ENCODE results near the gene MARCHF3. TPM values are rescaled to one million over a fixed set of nuclear protein-coding genes. Genes with fewer than 3 reads are reported as not detected.

MARCHF3 gene
- total RNA-seq, 1 donor from 2014 or later = 21.9 TPM

DNA sequence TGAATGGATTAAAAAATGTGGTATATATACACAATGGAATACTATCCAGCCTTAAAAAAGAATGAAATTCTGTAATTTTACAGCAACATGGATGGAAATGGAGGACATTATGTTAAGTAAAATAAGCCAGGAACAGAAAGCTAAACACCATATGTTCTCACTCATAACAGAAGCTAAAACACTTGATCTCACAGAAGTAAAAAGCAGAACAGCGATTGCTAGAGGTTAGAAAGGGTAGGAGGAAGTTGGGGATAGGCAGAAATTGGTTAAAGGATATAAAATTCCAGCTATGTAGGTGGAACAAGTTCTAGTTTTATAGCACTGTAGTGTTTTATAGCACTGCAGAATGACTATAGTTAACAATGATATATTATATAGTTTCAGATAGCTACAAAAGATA lies 15.8 kb downstream of the MARCHF3 start:
- Mint-ChIP-seq H3K9me3 (no peaks in the 10 kb centered on the region), H3K27me3 (no peaks in the 10 kb centered on the region), H3K4me3 (peak overlapping the region; percentile 44), H3K4me1 (peaks cover 68% of the 10 kb centered on the region), H3K27ac (peak overlapping the region; percentile 1), H3K36me3 (ENCODE audit: low read depth) (peaks cover 6% of the 10 kb centered on the region)
- ChIA-PET POLR2A (interaction anchor here (1.0 to 2.8 kb wide), 4 partner anchors 10 to 25 kb away, joined by 3 to 10 read pairs (median 6); no protein-coding TSS in a partner anchor), CTCF (interaction anchor here (1.0 to 2.3 kb wide), 4 partner anchors 12 to 18 kb away, joined by 3 to 9 read pairs (median 4); no protein-coding TSS in a partner anchor)
- ATAC-seq (ENCODE audit: low read depth) (peak; percentile 57), DNase-seq (no peak)
- intact Hi-C loops (cut with micrococcal nuclease) = loop anchor here (1.0 to 2.0 kb wide), 3 partner anchors 9 to 26 kb away; partner anchors contain the start of gene MARCHF3
- TF ChIP-seq, protein P1, sequence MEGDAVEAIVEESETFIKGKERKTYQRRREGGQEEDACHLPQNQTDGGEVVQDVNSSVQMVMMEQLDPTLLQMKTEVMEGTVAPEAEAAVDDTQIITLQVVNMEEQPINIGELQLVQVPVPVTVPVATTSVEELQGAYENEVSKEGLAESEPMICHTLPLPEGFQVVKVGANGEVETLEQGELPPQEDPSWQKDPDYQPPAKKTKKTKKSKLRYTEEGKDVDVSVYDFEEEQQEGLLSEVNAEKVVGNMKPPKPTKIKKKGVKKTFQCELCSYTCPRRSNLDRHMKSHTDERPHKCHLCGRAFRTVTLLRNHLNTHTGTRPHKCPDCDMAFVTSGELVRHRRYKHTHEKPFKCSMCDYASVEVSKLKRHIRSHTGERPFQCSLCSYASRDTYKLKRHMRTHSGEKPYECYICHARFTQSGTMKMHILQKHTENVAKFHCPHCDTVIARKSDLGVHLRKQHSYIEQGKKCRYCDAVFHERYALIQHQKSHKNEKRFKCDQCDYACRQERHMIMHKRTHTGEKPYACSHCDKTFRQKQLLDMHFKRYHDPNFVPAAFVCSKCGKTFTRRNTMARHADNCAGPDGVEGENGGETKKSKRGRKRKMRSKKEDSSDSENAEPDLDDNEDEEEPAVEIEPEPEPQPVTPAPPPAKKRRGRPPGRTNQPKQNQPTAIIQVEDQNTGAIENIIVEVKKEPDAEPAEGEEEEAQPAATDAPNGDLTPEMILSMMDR (IDR thresholded peaks at IDR 0.05) = no peak

DNA sequence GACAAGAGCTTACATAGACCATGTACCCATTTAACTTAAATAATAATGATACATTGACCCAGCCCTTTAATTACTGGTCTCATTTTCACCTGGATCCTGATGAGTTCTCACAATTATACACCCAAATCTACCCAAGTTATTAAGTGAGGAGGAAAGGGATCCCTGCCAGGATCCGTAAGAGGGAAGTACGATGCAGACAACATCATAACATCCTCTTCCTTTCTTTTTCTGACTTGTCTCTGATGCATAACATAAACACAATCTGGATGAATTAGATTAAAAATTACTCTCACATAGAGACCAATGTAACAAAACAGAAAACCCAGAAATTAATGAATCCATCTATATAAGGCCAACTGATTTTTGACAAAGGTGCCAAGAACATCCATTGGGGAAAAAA lies 17.0 kb downstream of the MARCHF3 start:
- TF ChIP-seq, protein P1 (IDR thresholded peaks at IDR 0.05) = no peak
- Mint-ChIP-seq H3K4me1 (peaks cover 66% of the 10 kb centered on the region), H3K36me3 (ENCODE audit: low read depth) (peaks cover 6% of the 10 kb centered on the region), H3K27me3 (no peaks in the 10 kb centered on the region), H3K9me3 (no peaks in the 10 kb centered on the region), H3K4me3 (peak overlapping the region; percentile 52), H3K27ac (peak overlapping the region; percentile 51)
- CTCF ChIA-PET = interaction anchor here (0.9 to 2.3 kb wide), 2 partner anchors 15 to 38 kb away, joined by 3 to 9 read pairs; no protein-coding TSS in a partner anchor
- POLR2A ChIA-PET = interaction anchor here (0.9 to 2.8 kb wide), 5 partner anchors 11 to 59 kb away, joined by 3 to 11 read pairs (median 5); no protein-coding TSS in a partner anchor
- DNase-seq (no peak), ATAC-seq (ENCODE audit: low read depth) (no peak)
- intact Hi-C loops (cut with micrococcal nuclease) = loop anchor here (1.0 kb wide), 1 partner anchor 15 kb away; no protein-coding TSS in a partner anchor

DNA sequence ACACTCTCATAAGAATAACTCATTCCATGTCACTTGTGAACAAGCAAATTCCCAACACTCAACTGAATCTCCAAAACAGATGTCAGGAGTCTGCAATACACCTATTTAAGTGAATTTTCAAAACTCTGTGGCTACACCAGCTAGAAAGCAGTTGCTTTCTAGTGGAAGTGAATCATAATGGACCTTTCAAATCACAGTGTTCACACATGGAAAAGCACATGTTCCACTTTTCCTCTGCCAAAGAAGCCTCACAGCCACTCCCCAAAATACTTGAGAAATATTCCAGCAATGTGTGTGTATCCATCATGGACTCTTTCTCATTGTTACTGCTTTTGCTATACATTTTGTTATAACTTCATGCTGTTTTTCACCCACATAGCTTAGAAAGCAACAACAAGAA lies 17.4 kb downstream of the MARCHF3 start:
- Mint-ChIP-seq H3K36me3 (ENCODE audit: low read depth) (peaks cover 4% of the 10 kb centered on the region), H3K9me3 (no peaks in the 10 kb centered on the region), H3K4me3 (peak overlapping the region; percentile 52), H3K27me3 (no peaks in the 10 kb centered on the region), H3K4me1 (peaks cover 69% of the 10 kb centered on the region), H3K27ac (peak overlapping the region; percentile 51)
- ATAC-seq (ENCODE audit: low read depth) = no peak
- intact Hi-C loops (cut with micrococcal nuclease) = loop anchor here (1.0 kb wide), 1 partner anchor 15 kb away; no protein-coding TSS in a partner anchor
- CTCF ChIA-PET = interaction anchor here (0.9 to 2.3 kb wide), 2 partner anchors 16 to 37 kb away, joined by 3 to 9 read pairs; no protein-coding TSS in a partner anchor
- POLR2A ChIA-PET = interaction anchor here (0.9 to 2.3 kb wide), 5 partner anchors 12 to 60 kb away, joined by 3 to 11 read pairs (median 5); no protein-coding TSS in a partner anchor
- no peak for DNase-seq
- TF ChIP-seq, protein P1 (IDR thresholded peaks at IDR 0.05) = no peak

DNA sequence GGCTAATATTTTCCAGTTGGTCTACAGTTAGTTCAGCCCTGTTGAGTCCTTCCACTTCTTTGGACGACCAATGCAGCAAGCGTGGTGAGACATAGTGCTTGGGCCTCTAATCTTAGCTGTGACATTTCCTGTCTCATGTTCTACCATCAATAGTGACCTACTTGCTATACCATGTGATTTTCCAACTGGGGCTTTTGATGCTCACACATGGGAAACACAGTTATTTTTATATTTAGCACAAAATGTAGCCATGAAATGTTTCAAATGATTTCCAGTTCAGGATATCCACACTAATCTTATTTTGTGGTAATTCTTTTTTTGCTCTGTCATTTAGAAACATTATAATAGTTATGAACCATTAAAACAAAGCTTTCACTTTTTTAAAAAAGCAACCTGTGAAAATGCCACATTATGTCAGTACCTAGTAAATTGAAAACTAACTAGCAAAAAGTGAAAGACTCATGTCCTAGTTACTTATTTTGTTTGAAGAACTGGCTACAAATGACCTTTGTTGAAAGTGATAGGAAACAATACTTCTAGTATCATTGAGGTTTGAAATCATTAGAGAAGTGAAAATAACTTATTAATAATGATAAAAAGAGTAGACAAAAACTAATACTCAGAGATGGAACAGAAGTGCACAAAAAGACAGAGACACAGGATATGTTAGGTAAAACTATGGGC lies 18.3 kb downstream of the MARCHF3 start:
- peak overlapping the region; percentile 28 for H3K4me3 Mint-ChIP-seq
- H3K9me3 Mint-ChIP-seq = no peaks in the 10 kb centered on the region
- peak; percentile 68 for ATAC-seq (ENCODE audit: low read depth)
- peaks cover 4% of the 10 kb centered on the region for H3K36me3 Mint-ChIP-seq (ENCODE audit: low read depth)
- peak overlapping the region; percentile 59 for H3K27ac Mint-ChIP-seq
- DNase-seq = no peak
- POLR2A ChIA-PET = interaction anchor here (0.5 to 2.7 kb wide), 8 partner anchors 12 to 400 kb away, joined by 3 to 11 read pairs (median 4); partner anchors contain the start of gene MARCHF3
- peaks cover 68% of the 10 kb centered on the region for H3K4me1 Mint-ChIP-seq
- H3K27me3 Mint-ChIP-seq = no peaks in the 10 kb centered on the region
- intact Hi-C loops (cut with micrococcal nuclease) = no loop called here
- TF ChIP-seq, protein P1 (IDR thresholded peaks at IDR 0.05) = no peak
- CTCF ChIA-PET = interaction anchor here (0.9 kb wide), 1 partner anchor 37 kb away, joined by 3 read pairs; no protein-coding TSS in a partner anchor

DNA sequence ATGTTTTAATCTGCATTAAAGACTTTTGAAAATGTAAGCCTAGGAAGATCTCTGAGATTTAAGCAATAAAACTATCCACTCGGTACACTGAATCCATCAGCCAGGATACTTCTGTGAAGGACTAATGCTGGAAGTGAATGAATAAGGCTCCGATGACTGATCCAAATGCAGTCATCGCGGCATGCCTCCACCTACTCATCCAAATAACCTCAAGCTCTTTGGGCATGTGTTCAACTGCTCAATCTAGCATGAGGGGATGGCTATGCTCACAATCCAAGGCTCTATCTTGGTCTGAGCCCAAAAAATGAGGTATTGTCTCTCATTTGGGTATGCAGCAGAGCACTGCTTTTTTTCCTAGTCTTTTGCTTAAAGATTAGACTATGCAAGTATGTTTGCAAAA lies 19.2 kb downstream of the MARCHF3 start:
- H3K4me1 Mint-ChIP-seq = peaks cover 70% of the 10 kb centered on the region
- DNase-seq (no peak), ATAC-seq (ENCODE audit: low read depth) (no peak)
- CTCF ChIA-PET = no interaction called here
- intact Hi-C loops (cut with micrococcal nuclease) = no loop called here
- H3K4me3 Mint-ChIP-seq = no peak overlapping the region
- POLR2A ChIA-PET = interaction anchor here (1.7 to 2.7 kb wide), 3 partner anchors 13 to 39 kb away, joined by 3 to 11 read pairs (median 7); partner anchors contain the start of gene MARCHF3
- TF ChIP-seq, protein P1 (IDR thresholded peaks at IDR 0.05) = no peak
- H3K36me3 Mint-ChIP-seq (ENCODE audit: low read depth) = no peaks in the 10 kb centered on the region
- H3K9me3 Mint-ChIP-seq = no peaks in the 10 kb centered on the region
- H3K27me3 Mint-ChIP-seq = no peaks in the 10 kb centered on the region
- no peak overlapping the region for H3K27ac Mint-ChIP-seq
